DLD1 (cell line): Measurements from ENCODE around the gene SBK3.
"Not testable (repeated sequence)": the region's sequence is repeated elsewhere in the genome, so short reads cannot be mapped to it uniquely, and the experiment has no call there.

ENCODE experiments used
- in situ Hi-C: cut with HindIII; loops from 2 replicates; pipeline ENCODE4 v1.10.0; 2017; ENCODE audit warnings: low sequenced_read_pairs

Gene SBK3

DNA sequence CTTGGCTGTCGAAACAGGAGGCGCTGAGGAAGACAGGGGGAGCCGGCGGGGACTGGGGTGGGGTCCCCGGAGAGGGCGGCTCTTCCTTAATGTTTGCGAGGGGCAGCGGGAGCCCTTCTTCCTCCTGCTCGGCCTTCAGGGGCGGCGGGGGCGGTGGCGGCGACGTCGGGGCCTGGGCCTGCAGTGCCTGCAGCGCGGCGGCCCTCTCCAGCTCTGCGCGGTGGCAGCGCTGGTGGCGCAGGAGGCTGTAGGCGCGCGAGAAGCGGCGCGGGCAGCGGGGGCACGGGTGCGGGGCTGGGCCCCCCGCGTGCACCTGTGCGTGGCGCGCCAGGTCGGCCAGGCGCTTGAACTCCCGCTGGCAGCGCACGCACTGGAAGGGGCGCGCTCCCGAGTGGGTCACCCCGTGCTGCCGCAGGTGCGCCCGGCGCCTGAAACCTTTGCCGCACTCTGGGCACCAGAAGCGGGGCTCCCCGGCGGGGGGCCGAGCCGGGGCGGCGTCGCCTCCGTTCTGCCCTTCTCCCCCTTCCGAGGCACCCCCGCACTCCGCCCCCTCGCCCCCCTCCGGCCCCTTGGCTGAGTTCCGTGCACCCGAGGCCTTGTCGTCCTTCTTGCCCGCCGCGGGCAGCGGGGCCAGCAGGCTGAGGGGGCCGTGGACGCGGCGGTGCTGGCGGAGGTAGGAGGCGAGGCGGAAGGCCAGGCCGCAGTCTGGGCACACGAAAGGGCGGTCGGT, 32.9 kb upstream of the SBK3 start:
- in situ Hi-C loops: no loop called here

DNA sequence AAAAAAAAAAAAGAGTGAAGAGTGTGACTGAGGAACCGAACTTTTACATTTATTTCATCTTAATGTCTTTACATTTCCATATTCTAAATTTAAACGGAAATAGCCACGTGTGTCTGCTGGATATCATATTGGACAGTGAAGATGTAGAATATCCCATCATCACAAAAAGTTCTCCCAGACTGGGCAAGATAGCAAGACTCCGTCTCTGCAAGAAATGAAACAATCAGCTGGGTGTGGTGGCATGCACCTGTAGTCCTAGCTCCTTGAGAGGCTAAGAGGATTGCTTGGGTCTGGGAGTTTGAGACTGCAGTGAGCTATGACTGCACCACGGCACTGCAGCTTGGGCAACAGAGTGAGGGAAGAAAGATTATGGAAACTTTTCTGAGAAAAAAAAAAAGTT, 31.4 kb upstream of the SBK3 start:
- in situ Hi-C loops: no loop called here

DNA sequence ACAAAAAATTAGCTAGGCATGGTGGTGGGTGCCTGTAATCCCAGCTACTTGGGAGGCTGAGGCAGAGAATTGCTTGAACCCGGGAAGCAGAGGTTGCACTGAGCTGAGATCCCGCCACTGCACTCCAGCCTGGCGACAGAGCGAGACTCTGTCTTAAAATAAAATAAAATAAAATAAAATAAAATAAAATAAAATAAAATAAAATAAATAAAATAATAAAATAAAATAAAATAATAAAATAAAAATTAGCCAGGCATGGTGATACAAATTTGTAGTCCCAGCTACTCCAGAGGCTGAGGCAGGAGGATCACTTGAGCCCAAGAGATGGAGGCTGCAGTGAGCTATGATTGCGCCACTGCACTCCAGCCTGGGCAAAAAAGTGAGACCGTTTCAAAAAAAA, 28.6 kb upstream of the SBK3 start:
- in situ Hi-C loops: not testable (repeated sequence)

DNA sequence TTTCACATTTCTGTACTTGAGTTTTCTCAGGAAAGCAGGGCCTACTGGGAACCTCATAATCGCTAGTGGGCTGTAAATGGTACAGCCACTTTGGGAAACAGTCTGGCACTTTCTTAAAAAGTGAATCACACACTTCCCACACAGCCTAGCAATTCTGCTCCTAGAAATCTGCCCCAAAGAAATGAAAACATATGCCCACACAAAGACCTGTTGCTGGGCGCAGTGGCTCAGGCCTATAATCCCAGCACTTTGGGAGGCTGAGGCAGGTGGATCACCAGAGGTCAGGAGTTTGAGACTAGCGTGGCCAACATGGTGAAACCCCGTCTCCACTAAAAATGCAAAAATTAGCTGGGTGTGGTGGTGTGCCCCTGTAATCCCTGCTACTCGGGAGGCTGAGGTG, 24.1 kb upstream of the SBK3 start:
- in situ Hi-C loops: not testable (repeated sequence)

DNA sequence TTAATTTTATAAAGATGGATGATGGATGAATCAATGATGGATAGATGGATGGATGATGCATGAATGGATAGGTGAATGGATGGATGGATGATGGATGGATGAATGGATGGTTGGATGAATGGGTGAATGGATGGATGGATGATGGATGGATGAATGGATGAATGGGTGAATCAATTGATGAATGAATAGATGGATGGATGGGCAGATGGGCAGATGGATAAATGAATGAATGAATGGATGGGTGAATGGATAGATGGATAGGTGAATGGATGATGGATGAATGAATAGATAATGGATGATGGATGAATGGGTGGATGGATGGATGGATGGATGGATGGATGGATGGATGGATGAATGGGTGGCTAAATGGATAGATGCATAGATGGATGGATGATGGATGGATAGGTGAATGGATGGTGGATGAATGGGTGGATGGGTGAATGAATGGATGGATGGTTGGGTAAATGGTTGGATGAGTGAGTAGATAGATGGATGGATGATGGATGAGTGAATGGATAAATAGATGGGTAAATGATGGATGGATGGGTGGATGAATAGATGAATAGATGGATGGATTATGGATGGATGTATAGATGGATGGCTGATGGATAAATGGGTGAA, 22.5 kb upstream of the SBK3 start:
- in situ Hi-C loops: no loop called here

DNA sequence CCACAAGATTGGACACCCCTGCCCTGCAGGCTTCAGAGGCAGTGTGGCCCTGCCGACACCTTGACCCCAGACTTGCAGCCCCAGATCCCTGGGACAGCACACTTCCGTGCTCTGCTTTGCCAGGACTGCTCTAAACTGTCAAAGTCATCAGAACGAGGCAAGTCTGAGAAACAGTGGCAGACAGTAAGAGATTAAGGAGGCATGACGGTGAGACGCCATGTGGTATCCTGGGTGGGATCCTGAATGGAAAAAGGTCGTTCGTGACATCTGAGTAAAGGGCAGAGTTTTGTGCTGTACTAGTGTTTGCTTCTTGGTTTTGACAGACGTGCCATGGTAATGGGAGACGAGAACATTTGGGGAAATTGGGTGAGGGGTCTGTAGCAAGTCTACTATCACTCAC, 21.5 kb upstream of the SBK3 start:
- in situ Hi-C loops: no loop called here

DNA sequence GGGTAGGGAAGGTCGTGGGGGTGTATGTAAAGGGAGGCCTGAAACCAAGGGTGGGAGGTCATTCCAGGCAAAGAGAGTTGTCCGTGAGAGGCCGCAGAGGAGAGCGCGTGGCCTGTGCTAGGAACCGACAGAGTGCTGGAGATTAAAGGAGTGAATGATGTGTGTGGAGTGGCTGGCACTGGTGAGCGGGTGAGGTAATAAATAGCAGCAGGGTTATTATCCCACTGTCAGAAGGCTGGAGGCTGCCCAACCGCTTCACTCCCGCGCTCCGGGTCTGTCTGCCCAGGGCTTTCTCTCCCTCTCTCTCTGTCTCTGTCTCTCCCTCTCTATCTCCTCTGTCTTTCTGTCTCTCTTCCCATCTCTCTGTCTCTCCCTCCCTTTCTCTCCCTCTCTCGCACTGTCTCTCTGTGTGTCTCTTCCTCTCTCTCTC, 17.9 kb upstream of the SBK3 start:
- in situ Hi-C loops: no loop called here

DNA sequence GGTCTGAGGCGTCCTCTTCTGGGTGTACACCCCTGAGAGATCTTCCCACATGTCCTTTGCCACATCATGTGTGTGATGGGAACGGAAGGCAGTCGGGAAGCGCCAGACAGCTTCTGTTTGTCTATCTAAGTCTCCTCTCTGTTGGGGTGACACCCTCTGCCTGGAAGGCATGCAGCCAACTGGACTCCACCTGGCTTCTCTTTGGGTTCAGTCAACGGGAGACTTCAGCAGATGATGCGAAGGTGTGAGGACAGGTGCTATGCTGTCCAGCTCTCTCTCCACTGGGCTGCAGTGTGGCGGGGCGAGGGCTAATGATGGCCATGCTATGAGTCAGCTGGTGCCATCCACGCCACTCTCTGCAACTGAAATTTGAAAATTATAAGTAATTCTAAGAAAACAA, 14.3 kb upstream of the SBK3 start:
- in situ Hi-C loops: no loop called here

DNA sequence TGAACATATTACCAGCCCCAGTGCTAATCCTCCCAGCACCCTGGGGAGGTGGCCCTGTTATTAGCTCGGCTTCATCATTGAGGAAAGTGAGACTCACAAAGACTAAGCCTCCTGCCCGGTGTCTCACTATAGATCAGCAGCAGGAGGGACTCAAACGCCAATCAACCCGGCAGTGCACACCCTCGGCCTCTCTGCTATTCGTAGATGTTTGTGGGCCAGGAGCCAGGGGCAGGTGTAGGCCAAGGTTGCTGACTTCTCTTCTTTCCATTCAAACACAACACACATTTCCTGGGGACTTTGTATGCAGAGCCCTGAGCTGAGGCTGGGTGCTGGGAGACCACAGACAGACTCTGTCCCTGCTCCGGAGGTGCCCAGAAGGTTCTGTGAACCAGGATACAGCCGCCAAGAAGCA, 9.4 kb upstream of the SBK3 start:
- in situ Hi-C loops: no loop called here

DNA sequence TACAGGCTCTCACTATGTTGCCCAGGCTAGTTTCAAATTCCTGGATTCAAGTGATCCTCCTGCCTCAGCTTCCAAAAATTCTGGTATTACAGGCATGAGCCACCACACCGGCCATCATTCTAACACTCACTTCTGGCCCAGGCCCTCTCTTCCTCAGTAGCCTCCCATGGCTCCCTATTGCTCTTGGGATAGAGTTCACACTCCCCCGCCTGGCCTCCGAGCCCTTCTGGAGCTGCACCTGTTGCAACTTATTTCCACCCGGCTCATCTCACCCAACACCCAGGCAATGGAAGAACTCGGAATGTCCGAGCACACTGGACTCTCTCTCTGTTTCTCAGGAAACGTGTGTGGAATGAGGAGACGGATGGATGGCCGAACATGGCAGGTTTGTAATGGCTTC, 9.0 kb upstream of the SBK3 start:
- in situ Hi-C loops: no loop called here

DNA sequence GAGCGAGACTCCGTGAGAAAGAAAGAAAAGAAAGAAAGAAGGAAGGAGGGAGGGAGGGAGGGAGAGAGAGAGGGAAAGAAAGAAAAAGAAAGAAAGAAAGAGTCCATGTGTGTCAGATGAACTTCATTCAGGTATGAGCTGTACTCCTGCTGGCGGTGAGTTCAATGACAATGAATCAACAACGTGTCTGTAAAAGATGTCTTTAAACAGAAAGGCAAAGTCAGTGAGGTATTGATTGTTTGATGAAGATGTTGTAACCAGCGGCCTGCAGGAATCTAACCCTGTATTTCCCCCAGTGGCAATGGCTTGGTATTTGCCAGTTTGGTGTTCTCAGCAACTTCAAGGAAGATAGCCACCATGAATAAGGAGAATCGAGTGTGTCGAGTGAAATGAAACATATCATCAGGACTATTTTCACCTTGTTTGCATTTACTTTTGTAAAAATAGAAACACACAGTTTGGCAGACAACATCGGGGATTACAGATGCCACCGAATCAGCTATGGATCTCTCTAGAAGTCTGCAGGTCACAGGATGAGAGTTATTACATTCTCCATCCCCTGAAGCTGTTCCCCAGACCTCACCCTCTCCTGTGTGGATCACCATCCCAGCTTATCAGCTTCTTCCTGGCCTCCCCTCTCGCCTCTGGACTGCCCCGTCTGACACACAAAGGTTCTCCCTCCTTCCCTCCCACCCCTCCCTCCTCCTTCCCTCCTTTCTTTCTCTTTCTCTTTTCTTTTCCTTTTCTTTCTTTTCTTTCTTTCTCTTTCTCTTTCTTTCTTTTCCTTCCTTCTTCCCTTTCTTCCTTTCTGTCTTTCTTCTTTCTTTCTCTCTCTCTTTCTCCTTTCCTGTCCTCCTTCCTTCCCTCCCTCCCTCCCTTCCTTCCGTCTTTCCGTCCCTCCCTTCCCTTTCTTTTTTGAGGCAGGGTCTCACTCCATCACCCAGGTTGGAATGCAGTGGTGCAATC, 8.2 kb upstream of the SBK3 start:
- in situ Hi-C loops: no loop called here

DNA sequence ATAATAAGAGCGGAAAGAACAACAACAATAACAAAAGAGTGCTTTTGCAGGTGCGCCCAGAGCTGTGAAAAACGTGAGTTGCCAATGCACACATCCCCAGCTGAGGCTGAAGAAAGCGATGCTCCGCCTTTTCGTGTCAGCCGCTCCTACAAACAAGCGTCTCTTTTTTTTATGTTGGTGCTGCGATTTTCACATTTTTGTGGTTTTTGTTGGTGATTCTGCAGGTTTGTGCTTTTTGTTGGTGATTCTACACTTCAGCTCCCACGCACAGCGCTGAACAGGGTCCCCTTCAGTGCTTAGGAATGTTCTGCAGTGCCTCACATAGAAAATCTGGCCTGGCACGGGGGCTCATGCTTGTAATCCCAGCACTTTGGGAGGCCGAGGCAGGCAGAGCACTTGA, 7.3 kb upstream of the SBK3 start:
- in situ Hi-C loops: no loop called here

DNA sequence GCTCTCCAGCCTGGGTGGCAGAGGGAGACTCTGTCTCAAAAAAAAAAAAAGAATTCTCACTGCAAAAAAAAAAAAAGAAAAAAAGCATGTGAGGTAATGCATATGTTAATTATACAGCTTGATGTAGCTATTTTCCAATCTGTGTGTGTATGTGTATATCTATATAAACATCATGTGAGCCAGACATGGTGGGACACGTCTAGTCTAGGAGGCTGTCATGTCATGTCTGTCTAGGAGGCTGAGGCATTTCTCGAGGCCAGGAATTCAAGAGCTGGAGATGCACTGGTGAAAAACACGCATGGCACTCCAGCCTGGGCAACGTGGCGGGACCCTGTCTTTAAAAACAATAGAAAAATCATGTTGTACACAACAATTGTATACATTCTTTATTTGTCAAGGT, 6.9 kb upstream of the SBK3 start:
- in situ Hi-C loops: no loop called here

DNA sequence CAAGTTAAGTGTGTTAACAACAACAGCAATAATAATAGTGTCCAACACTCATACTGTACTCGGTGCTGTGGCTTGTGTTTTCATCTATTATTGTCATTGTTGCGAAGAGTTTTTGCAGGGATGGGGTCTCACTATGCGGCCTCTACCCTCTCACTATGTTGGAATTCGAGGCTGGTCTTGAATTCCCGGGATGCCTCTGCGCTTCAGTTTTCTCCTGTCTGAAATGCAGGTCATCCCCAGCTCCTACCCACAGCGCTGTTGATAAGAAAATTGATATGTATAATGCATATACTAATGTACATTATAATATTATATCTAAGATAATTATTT, 4.9 kb upstream of the SBK3 start:
- in situ Hi-C loops: no loop called here

DNA sequence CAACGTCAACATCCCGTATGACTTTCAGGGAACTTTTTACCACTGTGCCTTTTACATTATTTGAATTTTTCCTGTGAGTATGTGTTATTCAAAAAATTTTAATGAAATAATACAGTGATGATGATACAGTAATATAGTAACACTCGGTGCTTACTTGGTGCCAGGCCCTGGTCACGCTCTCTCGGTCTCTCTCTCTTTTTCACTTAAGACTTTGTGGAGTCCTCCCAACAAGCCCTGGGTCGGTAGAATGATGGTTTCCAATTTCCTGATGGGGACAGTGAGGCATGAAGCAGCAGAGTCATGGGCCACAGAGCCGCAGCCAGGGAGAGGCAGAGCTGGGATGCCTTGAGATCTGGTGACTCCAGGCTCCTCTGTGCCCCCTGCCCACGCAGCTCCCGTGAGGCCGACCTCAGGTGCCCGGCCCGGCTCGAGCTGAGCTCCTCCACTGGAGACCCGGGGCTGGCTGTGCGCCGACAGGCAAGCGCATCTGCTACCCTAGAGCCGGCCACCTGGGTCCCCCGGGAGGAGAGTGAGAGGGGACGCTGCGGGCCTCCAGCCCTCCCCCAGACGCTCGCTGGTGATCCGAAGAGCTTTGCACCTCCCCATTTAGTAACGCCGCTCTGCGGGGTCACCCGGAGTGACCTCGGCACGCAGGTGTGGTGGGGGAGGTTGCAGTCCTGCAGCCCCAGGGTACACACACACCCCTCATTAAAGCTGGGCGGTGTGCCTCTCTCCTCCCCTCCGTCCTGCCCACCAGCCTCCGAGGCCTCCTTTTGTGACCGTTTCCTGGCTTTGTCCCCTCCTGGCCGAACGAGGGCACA, 4.4 kb upstream of the SBK3 start:
- in situ Hi-C loops: no loop called here

DNA sequence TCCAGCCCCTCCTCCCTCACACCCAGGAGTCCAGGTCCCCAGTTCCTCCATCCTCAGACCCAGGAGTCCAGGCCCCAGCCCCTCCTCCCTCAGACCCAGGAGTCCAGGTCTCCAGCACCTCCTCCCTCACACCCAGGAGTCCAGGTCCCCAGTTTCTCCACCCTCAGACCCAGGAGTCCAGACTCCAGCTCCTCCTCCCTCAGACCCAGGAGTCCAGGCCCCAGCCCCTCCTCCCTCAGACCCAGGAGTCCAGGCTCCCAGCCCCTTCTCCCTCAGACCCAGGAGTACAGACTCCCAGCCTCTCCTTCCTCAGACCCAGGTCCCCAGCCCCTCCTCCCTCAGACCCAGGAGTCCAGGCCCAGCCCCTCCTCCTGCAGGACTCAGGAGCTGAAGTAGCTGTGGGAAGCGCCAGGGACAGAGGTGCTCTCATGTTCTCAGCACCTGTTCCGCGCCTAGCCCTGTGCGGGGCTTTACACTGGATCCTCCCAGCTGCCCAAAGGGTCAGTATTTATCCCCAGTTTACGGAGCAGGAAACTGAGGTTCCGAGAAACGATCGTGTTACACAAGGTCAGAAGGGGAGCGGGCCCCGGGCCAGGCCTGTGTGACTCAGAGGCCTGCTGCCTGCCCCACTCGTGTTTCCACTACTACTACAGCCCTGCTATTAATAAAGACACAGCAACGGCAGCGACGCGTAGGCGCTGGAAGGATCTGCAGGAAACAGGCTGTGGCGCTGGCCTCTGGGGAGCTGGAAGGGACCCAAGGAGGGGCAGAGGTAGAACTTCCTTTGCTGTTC, 1.7 kb upstream of the SBK3 start:
- in situ Hi-C loops: no loop called here

DNA sequence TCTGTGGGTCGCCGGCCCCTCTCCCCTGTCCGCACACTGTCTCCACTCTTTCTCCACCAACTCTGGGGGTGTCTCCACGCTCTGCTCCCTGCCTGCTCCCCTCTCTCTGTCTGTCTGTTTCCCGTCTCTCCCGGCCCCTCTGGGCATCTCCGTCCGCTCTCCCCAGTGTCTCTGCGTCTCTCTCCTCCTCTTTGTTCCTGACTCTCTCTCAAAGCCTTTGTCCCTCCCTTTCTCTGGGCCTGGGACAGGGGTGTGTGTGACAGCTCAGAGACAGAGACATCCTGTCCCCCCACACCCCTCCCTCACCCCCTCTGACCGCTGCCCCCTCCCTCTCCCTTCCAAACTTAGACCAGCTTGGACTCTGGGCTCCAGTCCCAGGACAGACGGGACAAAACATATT, 668 bp upstream of the SBK3 start:
- in situ Hi-C loops: no loop called here

DNA sequence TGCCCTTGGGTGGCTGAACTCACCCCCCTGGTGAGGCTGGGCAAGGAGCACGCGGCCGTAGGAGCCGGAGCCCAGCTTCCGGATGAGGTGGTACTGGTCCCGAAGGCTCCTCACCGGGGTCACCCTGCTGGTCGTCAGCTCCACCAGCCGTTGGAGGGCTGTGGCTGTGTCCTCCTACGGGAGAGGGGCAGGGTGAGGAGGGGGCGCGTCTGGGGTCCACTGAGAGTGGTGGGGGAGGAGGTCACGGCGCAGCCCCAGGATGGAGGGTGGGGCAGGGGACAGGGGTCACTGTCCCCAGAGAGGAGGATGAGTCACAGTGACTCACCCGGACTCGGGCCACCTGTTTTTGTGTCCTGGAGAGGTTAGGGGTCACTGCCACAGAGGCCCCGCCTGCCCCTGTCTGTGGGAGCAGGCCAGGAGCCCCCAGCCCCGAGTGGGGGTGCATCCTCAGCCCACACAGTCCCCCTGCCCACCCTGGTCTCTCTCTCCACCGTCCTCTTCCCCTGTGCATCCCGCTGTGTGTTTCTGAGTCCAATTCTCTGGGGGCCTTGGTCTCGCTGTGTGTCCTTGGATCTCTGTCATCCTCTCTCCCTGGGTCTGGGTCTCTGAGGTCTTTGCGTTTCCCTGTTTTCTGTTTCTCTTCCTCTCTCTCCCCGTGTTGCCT, 435 bp downstream of the SBK3 start:
- in situ Hi-C loops: no loop called here

DNA sequence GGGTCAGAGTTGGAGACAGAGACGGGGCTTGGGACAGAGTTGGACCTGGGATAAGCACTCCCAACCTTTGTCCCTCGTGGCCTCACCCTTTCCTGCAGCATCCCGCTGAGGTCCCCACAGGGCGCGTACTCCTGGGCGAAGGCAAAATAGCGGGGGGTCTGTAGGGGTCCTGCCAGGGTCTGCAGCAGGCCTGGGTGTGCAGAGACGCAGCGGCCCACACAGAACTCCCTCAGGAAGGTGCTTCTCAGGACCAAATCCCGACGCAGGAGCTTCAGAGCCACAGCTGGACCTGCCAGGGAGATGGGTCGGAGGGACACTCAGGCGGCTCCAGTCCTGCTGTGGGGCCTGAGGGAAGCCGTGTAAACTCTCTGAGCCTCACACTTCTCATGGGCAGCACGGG, 1.3 kb downstream of the SBK3 start:
- in situ Hi-C loops: no loop called here

DNA sequence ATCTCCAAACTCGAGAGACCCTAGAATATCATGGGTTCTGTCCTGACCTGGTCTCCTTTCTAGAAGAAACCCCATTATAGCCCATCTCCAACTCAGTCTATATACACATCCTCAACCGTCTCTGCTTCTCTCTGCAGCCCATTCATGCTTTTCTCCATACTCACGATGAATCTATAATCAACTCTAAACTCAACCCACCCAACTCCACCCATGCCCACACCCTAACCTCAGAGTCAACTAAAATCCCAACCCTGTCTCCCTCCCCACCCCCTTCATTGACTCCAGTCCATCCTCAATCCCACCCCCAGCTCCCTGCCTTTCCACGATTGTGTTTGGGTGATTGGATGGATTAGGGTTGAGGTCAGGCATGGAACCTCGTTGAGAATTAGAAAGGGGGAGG, 1.8 kb downstream of the SBK3 start:
- in situ Hi-C loops: no loop called here
